HepG2 (cell line): ENCODE measurements around the gene PAIP2. TPM values are rescaled to one million over a fixed set of nuclear protein-coding genes. Genes with fewer than 3 reads are reported as not detected.
A peak's percentile ranks its signal among the peaks of the same experiment; 100 is the strongest.

Experiments
- ATAC-seq: fragments of 200-7000 bp; cut with Tn5 transposase; 3 replicates; pipeline ENCODE4 v1.9.1; 2020; ENCODE audit warnings: mild to moderate bottlenecking, moderate library complexity
- BruUV-seq: library from RNA; stranded (reverse); fragments of 400-500 nt; replicated peaks from 2 replicates; lab custom pipeline; 2021; lab: Mats Ljungman, UMichigan
- CTCF ChIA-PET: fragments of 300-600 bp; formaldehyde crosslinking; extraction: SDS; loops from one replicate; lab custom pipeline; 2021; ENCODE audit warnings: low total read pairs, inconsistent platforms, low intra/inter-chr PET ratio; lab: Yijun Ruan, JAX
- POLR2A ChIA-PET: fragments of 350-600 bp; sonication (Branson Sonifier 250); formaldehyde crosslinking; loops from one replicate; lab custom pipeline; 2020; ENCODE audit warnings: antibody characterized with exemption, inconsistent platforms; lab: Yijun Ruan, JAX
- DNase-seq: peaks from one replicate; pipeline ENCODE4 v3.0.0-alpha.2; 2015; ENCODE audit warnings: low spot score
- FAIRE-seq: peaks from 3 replicates; lab custom pipeline; 2011; peaks lifted over from hg19 to GRCh38; lab: Jason Lieb, UNC
- H2AFZ ChIP-seq: one replicate; pipeline ENCODE4 v1.6.1; 2011; ENCODE audit warnings: low read length, inconsistent platforms
- H3K27ac ChIP-seq: fragments of 300-600 bp; 3 replicates; pipeline ENCODE4 v1.8.0; 2011; ENCODE audit warnings: mixed run types, mild to moderate bottlenecking, mixed read lengths, low read length, inconsistent platforms; ENCODE audit not compliant: insufficient read depth; ENCODE audit errors: extremely low read length
- H3K27me3 ChIP-seq, 2 experiments: fragments of 200-600 bp in 1 of 2; 2 replicates in 1 of 2; 3 replicates in 1 of 2; pipeline versions ENCODE4 v1.6.0 to v1.8.0; 2011; ENCODE audit warnings: low read length in 2 of 2, mild to moderate bottlenecking in 2 of 2, moderate library complexity in 2 of 2, inconsistent platforms in 1 of 2; ENCODE audit not compliant: insufficient read depth in 2 of 2, control insufficient read depth in 1 of 2
- H3K36me3 ChIP-seq, 2 experiments: fragments of 200-600 bp in 1 of 2; replicated peaks in 1 of 2; 2 replicates in 1 of 2; 3 replicates in 1 of 2; pipeline versions ENCODE4 v1.5.1 to v1.8.0; 2011; ENCODE audit warnings: low read length in 2 of 2, inconsistent platforms in 1 of 2; ENCODE audit not compliant: insufficient read depth in 2 of 2, control insufficient read depth in 1 of 2
- H3K4me1 ChIP-seq: 2 replicates; pipeline ENCODE4 v1.5.1; 2012; ENCODE audit warnings: low read length, inconsistent platforms; ENCODE audit not compliant: insufficient read depth
- H3K4me2 ChIP-seq: 2 replicates; pipeline ENCODE4 v1.6.0; 2011; ENCODE audit warnings: low read depth, low read length, inconsistent platforms
- H3K4me3 ChIP-seq, 3 experiments: fragments of 200-600 bp in 1 of 3; sonication (generic), shearing (Covaris generic) in 1 of 3; replicated peaks in 1 of 3; 2 replicates each; pipeline ENCODE4 v1.5.1; 2011 to 2016; ENCODE audit warnings: low read length in 3 of 3, inconsistent platforms in 2 of 3, low read depth in 2 of 3, mild to moderate bottlenecking in 2 of 3, control low read depth in 1 of 3, mixed read lengths in 1 of 3; ENCODE audit not compliant: insufficient read depth in 1 of 3
- H3K79me2 ChIP-seq: one replicate; pipeline ENCODE4 v1.6.1; 2011; ENCODE audit warnings: low read length, inconsistent platforms; ENCODE audit not compliant: insufficient read depth
- H3K9ac ChIP-seq: 2 replicates; pipeline ENCODE4 v1.6.0; 2011; ENCODE audit warnings: mild to moderate bottlenecking, low read depth, low read length, inconsistent platforms; ENCODE audit not compliant: insufficient read depth
- H3K9me3 ChIP-seq: 2 replicates; pipeline ENCODE4 v1.5.1; 2012; ENCODE audit warnings: mild to moderate bottlenecking, low read length
- H4K20me1 ChIP-seq: 2 replicates; pipeline ENCODE4 v1.6.0; 2011; ENCODE audit warnings: inconsistent platforms, mild to moderate bottlenecking, low read length, moderate library complexity; ENCODE audit not compliant: insufficient read depth
- HNF1A ChIP-seq, 2 experiments: sonication (generic) in 1 of 2; formaldehyde crosslinking in 1 of 2; IDR thresholded peaks; 2 replicates each; pipeline versions ENCODE4 v1.4.0 to v1.6.1; 2016 to 2020; ENCODE audit warnings: borderline replicate concordance in 1 of 2, low read depth in 1 of 2, mild to moderate bottlenecking in 1 of 2, missing genetic modification reagents in 1 of 2
- LBX2 ChIP-seq: sonication (generic); formaldehyde crosslinking; IDR thresholded peaks from 2 replicates; pipeline ENCODE4 v1.5.0; 2020; ENCODE audit warnings: missing genetic modification reagents, mild to moderate bottlenecking, borderline replicate concordance
- TAF15 ChIP-seq: fragments of 200-400 bp; formaldehyde crosslinking; IDR thresholded peaks from one replicate; pipeline ENCODE4 v1.6.1; 2018; ENCODE audit warnings: mild to moderate bottlenecking, low read depth, low read length; ENCODE audit not compliant: poor library complexity, severe bottlenecking
- YY1 ChIP-seq: IDR thresholded peaks from 2 replicates; pipeline ENCODE4 v1.6.1; 2011; ENCODE audit warnings: low read length, low read depth, moderate library complexity, mild to moderate bottlenecking; ENCODE audit not compliant: insufficient read depth, insufficient replicate concordance
- ZBTB20 ChIP-seq: sonication (generic); formaldehyde crosslinking; IDR thresholded peaks from 2 replicates; pipeline ENCODE4 v1.8.1; 2023; ENCODE audit warnings: missing genetic modification reagents, low read depth, mild to moderate bottlenecking, borderline replicate concordance
- ZNF263 ChIP-seq: sonication (generic); formaldehyde crosslinking; IDR thresholded peaks from 2 replicates; pipeline ENCODE4 v1.4.0; 2020; ENCODE audit warnings: missing genetic modification reagents
- ZNF605 ChIP-seq: sonication (generic); formaldehyde crosslinking; IDR thresholded peaks from 2 replicates; pipeline ENCODE4 v1.8.0; 2022; ENCODE audit warnings: mild to moderate bottlenecking, missing genetic modification reagents
- ZNF687 ChIP-seq: sonication (generic); formaldehyde crosslinking; IDR thresholded peaks from 2 replicates; pipeline ENCODE4 v1.5.1; 2020; ENCODE audit warnings: mild to moderate bottlenecking, missing genetic modification reagents, moderate library complexity
- WGBS: methylation state at CpG from one replicate; pipeline ENCODE4 v1.1.6; 2017; ENCODE audit warnings: low lambda C conversion rate; 5-methylcytosine and 5-hydroxymethylcytosine counted together
- in situ Hi-C: cut with HindIII; loops from 2 replicates; pipeline ENCODE4 v1.10.0; 2017; ENCODE audit warnings: low pct_unique_long_range_greater_than_20kb; ENCODE audit not compliant: extremely low pct_ligation_motif_present
- intact Hi-C: fragments of 100-400 bp; cut with micrococcal nuclease; formaldehyde crosslinking; loops from one replicate; pipeline ENCODE4 v1.10.0; 2022; ENCODE audit not compliant: unreplicated experiment
- polyA plus RNA-seq, 8 experiments: library from polyadenylated mRNA; depleted of rRNA in 3 of 8; stranded (reverse) in 7 of 8; unstranded in 1 of 8; fragments of >200 nt; fragmentation: Illumina TruSeq in 4 of 8; extraction: Trizol in 4 of 8; gene quantifications; 2 replicates each; pipeline versions ENCODE4 v1.2.1 to v1.2.3, GENCODE V29; 2011 to 2016; ENCODE audit warnings: low read depth in 4 of 8, missing spikeins in 1 of 8, mixed read lengths in 1 of 8; ENCODE audit not compliant: insufficient read depth in 1 of 8
- total RNA-seq, 5 experiments: library from RNA; depleted of rRNA; stranded (reverse); fragments of >200 nt; fragmentation: Illumina TruSeq; extraction: Trizol; gene quantifications; 2 replicates each; pipeline ENCODE4 v1.2.3, GENCODE V29; 2016; ENCODE audit warnings: low read depth in 1 of 5

Gene PAIP2
- total and polyA plus RNA-seq, 2 of the 13 experiments (the other 11 are each of a cell fraction or from before 2014, with no cell fraction given) = 61.5 to 76.3 TPM

GRCh38 chr5:139381837-139382761 lies 40.4 kb downstream of the PAIP2 start (continued):
- TF ChIP-seq HNF1A (IDR thresholded peaks at IDR 0.05; ENCODE audit: low read depth) = no peak
- TF ChIP-seq HNF1A (CRISPR knock-in tag; IDR thresholded peaks at IDR 0.05; ENCODE audit: borderline replicate concordance) = no peak

- Histone ChIP-seq H3K36me3 (no peaks in the 10 kb centered on the region; a peak in 1 of 5 replicates), H2AFZ (no peak overlapping the region), H3K9me3 (no peaks in the 10 kb centered on the region), H4K20me1 (no peaks in the 10 kb centered on the region), H3K4me3 (peak overlapping the region; percentile 56 to 79 (median 76)), H3K79me2 (peaks cover 16% of the 10 kb centered on the region), H3K27me3 (no peaks in the 10 kb centered on the region; a peak in 1 of 5 replicates), H3K4me2 (peak overlapping the region; percentile 92), H3K4me1 (peaks cover 61% of the 10 kb centered on the region), H3K9ac (peak overlapping the region; percentile 70), H3K27ac (peak overlapping the region; percentile 71)
- in situ Hi-C loops (no loop called here), intact Hi-C loops (no loop called here)
- DNase-seq = no peak
- TF ChIP-seq TAF15 (no peak), ZBTB20 (CRISPR knock-in tag) (no peak), ZNF605 (CRISPR knock-in tag) (0 out of 2 replicates have a peak, but pooled peaks have one; percentile 7), LBX2 (CRISPR knock-in tag) (no peak), YY1 (peak; percentile 13), ZNF263 (CRISPR knock-in tag) (no peak), ZNF687 (CRISPR knock-in tag) (peak; percentile 4; the same call in 1 of the 2 replicates)
- POLR2A ChIA-PET = interaction anchor here (1.0 to 1.7 kb wide), 5 partner anchors 8 to 41 kb away, joined by 3 to 8 read pairs (median 6); partner anchors contain the start of genes PAIP2 and SPATA24
- no peak for FAIRE-seq
- CTCF ChIA-PET = no interaction called here
- BruUV-seq = TSS peak; percentile 58
- no peak for ATAC-seq
- WGBS = 0% methylated on average over 2 of the region's 3 CpGs
These were observed 41.2 kb downstream of the PAIP2 start for GRCh38 chr5:139382807-139383206.
